NCI-H69 (cell line): ENCODE measurements around the gene RNPS1.

ENCODE experiments used
- DNase-seq: peaks from one replicate; lab custom pipeline; 2025; lab: John Stamatoyannopoulos, UW

RNPS1 gene

DNA sequence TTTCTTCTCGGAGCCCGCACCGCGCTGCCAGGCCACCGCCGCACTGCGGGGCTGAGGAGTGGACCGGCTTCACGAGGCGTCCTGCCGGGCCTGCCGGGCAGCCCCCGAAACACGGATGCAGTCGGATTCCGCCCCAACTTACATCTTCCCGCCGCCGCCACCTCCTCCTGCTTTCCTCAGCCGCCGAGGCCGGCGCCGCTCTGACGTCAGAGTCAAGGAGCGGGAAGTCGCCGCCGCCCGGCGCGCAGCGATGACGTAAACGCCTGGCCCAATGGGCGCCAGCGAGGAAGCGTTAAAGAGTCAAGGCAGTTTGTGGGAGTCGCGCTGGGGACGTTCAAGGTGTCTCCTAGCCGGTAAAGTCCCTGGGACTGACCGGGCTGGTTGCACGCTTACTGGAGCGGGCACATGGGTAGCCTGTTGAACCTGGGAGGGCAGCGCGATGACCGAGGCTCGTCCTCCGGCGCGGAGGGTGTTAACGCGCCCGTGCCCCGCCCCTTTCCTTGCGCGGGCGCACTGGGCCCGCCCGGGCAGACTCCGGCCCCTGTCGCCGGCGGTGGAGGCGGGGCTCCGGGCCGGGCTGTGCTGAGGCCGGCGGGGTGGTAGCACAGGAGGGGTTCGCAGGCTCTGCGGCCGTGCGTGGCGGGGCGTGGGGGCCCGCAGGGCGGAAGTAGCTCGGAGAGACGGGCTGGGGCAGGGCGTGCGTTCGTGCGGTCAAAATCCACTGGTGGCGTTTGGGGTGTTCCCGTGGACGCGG is at the start of gene RNPS1:
Gene RNPS1 (minus strand): TSS at position 214 of the 754 bp plus-strand sequence. CDS start 3,483 bp downstream, outside the sequence.
- DNase-seq, result peak; percentile 98

- DNase-seq, result no peak
Measured at GRCh38 chr16:2317231-2318020, 49.5 kb upstream of the RNPS1 start.

GRCh38 chr16:2308089-2308962 is 40.4 kb upstream of the RNPS1 start:
- no peak for DNase-seq

DNA sequence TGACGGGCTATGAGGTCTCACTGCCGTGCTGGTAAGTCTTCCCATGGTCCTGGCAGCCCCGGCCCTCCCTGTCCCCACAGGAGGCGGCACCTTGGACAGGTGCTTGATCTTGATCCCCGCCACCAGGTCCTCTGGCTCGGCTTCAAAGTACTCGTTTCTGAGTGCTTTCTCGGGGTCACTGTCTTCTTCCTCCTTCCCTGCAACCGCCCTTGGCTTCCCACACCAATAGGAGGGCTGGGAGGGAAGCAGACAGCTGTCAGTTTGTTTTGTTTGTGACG is 31.9 kb upstream of the RNPS1 start:
- no peak for DNase-seq

DNA sequence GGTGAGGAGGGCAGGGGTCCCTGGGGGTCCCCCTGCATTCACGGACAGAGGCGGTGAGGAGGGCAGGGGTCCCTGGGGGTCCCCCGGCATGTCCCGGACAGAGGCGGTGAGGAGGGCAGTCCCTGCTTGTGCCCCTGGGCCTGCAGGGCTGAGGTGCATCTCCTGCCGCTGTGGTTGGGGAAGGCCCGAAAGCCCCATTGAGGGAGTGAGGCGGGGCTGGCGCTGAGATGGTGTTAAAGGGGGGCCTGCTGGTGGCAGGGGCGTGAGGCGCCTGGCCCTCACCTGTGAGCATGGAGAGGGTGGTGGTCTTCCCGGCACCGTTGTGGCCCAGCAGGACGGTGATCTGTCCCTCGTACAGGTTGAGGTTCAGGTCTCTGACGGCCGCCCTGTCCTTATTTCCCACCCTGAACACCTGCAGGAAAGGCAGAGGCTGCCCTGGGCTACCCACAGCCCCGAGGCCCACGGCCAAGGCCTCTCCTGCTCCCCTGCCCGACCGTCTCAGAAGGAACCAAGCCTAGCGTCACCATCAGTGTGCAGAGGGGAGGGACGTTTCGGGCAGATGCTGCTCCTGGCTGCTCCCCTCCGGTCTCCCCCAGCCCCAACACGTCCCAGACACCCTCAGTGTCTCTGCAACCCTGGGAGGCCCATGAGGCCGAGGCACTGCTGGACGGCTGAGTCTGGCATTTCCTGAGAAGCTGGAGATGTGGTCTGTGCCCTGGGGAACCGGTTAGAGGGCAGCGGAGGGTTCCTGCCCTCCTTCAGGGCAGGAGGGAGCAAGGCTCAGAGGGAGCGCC is 31.4 kb upstream of the RNPS1 start:
- no peak for DNase-seq

GRCh38 chr16:2298621-2299020 is 30.7 kb upstream of the RNPS1 start:
- no peak for DNase-seq

- no peak for DNase-seq
Measured at GRCh38 chr16:2297506-2297860, 29.6 kb upstream of the RNPS1 start.

- peak; percentile 24 for DNase-seq
Measured at GRCh38 chr16:2296661-2297505, 29.0 kb upstream of the RNPS1 start.

DNA sequence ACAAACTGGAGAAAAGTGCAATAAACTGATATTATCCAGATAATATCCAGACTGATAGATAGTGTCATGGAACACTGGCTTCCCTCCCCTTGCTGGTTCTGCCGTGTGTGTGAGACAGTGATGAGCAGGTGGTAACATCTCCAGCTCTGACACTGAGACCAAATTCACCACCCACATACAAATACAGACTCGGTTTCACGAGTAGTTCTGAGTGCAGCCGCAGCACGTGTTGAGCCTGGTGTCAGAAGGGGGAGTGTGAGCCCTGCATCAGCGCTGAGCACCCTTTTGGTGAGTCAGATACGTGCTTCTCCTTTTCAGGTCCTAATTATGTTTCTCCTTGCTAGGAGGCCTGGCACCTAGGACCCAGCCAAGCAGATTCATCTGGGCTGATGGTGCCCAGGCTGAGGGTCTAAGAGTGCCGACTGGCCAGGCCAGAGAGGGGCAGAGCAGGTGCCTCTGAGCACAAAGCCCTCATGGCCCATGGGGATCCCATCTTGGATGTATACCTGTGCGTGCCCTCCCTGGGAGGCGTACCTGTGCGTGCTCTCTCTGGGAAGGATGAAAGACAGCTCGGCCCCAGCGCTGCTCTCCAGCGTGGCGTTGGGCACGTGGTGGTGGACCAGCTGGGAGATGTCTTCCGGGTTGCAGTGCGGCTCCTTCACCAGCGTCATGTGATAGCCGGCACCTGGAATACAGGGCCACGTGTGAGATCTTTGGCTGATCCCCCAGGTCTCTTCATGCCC is 27.3 kb upstream of the RNPS1 start:
- DNase-seq, result no peak

DNA sequence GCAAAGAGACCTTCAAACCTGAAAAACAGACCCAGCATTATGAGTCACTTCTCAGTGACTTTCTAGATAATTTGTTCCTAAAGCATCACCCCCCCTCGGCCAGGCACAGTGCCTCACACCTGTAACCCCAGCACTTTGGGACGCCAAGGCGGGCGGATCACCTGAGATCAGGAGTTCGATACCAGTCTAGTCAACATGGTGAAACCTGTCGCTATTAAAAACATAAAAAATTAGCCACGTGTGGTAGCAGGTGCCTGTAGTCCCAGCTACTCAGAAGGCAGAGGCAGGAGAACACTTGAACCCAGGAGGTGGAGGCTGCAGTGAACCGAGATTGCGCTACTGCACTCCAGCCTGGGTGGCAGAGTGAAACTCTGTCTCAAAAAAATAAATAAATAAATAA is 24.3 kb upstream of the RNPS1 start:
- no peak for DNase-seq

- DNase-seq, result no peak
Measured at GRCh38 chr16:2289282-2289681, 21.4 kb upstream of the RNPS1 start.

DNA sequence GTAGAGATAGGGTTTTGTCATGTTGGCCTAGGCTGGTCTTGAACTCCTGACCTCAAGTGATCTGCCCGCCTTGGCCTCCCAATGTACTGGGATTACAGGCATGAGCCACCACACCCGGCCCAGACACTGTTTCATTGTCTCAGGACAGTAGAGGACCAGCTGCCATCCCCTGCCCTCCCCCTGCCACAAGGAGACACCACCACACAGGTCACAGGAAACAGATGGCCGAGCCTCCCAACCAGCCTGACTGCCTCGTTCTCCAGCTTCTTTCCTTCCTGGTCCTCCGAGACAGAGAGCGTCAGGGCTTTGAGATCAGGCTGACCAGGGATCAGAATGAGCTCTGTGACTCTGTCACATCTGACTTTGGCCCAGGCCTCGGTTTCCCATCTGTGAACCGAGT is 20.8 kb upstream of the RNPS1 start:
- no peak for DNase-seq

GRCh38 chr16:2287916-2288547 is 20.1 kb upstream of the RNPS1 start:
- no peak for DNase-seq

DNA sequence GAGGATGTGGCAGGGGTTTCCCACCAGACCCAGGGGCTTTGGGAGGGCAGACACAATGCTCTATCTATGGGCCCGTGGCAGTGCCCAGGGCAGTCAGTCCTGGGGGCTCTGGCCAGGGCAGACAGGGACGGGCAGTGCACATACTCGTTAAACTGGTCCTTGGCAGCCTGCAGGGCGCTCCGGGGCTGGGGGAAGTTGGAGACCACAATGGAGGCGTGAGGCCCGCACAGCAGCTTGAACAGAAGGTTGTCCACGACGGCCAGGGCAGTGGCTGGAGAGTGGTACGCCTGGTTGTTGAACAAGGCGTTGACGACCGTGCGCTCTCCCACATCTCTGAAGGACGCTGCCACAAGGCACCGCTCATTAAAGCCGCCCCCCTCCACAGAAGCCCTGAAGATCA is 18.6 kb upstream of the RNPS1 start:
- no peak for DNase-seq

DNA sequence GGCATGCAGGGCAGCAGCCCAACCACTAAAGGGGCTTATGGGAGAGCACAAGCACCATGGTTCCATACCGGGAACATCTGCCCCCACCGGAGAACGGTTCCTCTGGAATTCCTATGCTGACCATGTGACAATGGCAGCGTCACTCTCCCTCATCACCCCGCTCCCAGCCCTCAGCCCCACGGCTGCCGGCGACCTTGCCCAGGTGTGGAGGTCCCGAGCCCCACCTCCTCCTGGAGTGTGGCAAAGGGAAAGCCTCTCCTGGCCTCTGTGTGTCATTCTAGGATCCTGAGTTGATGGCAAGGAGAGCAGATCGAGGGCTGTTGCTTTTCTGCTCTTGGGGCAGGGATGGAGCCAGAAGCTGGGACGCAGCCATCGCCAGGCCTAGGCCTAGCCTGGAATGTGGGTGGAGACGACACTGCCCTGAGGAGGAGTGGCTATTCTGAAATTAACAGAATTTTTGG is 17.8 kb upstream of the RNPS1 start:
- no peak for DNase-seq

DNA sequence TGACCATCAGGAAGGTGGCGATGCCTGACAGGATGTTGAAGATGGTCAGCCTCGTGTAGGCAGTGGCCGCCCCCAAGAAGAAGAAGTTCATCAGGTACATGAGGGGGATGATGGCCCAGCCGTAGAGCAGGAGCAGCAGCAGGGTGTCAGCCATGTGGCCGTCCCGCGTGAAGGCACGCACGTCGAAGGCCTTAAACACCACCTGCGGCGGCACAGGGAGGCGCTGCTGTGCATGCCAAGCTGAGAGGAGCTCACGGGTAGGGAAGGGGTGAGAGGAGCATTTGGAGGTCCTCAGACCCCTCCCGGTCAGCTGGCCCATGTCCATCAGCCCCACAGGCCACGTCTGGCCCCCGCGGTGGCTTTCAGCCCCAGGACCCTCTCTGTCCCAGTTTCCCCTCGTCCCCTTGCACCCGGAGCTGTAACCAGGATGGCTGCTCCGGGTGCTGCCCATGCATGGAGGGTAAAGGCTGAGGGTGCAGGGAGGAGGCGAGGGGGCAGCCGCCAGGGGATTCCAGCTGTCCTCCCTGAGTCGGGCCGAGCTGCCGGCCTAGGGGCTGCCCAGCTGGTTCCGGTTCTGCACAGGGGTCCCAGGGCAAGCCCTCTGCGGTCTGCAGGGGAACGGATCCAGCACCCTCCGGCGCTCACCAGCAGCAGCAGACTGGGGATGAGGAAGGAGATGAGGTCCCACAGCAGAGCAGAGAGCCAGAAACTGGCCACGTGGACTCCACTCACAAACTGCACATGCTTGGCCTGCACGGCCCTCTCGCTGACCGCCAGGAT is 17.1 kb upstream of the RNPS1 start:
- no peak for DNase-seq

GRCh38 chr16:2284001-2284770 is 16.3 kb upstream of the RNPS1 start:
- no peak for DNase-seq
